Natural killer cell (primary cell): ENCODE measurements around the gene JPH3. TPM values are rescaled to one million over a fixed set of nuclear protein-coding genes. Genes with fewer than 3 reads are reported as not detected.

Experiments
- ATAC-seq, 3 donors: fragments of 150-1000 bp in 2 of 3; fragments of 200-7000 bp in 1 of 3; cut with Tn5 transposase; 1 replicate in 1 of 3; 2 replicates in 2 of 3; pipeline ENCODE4 v1.10.0; 2021; ENCODE audit warnings: mild to moderate bottlenecking in 2 of 3, moderate library complexity in 2 of 3
- DNase-seq, 2 donors: peaks; one replicate each; pipeline versions ENCODE4 v3.0.0 to v3.0.0-alpha.2; 2013 to 2021; ENCODE audit warnings: mixed read lengths in 1 of 2
- H3K27ac ChIP-seq: one replicate; pipeline ENCODE4 v1.5.1; 2013; ENCODE audit warnings: mild to moderate bottlenecking, low read length
- H3K27me3 ChIP-seq: one replicate; pipeline ENCODE4 v1.6.1; 2013; ENCODE audit warnings: low read length; ENCODE audit not compliant: control insufficient read depth, insufficient read depth
- H3K36me3 ChIP-seq: one replicate; pipeline ENCODE4 v1.6.1; 2013; ENCODE audit warnings: low read length; ENCODE audit not compliant: control insufficient read depth, insufficient read depth
- H3K4me1 ChIP-seq: one replicate; pipeline ENCODE4 v1.6.1; 2013; ENCODE audit warnings: low read length; ENCODE audit not compliant: control insufficient read depth, insufficient read depth
- H3K4me3 ChIP-seq: one replicate; pipeline ENCODE4 v1.5.1; 2013; ENCODE audit warnings: low read length
- H3K9me3 ChIP-seq: one replicate; pipeline ENCODE4 v1.6.1; 2013; ENCODE audit warnings: low read length; ENCODE audit not compliant: control insufficient read depth, insufficient read depth
- H3K27ac Mint-ChIP-seq, 2 donors: one replicate each; pipeline ENCODE4 v1.8.0; 2022; ENCODE audit warnings: mild to moderate bottlenecking in 2 of 2, mixed read lengths in 2 of 2, moderate library complexity in 1 of 2
- H3K27me3 Mint-ChIP-seq, 2 donors: one replicate each; pipeline ENCODE4 v1.8.0; 2022; ENCODE audit warnings: low read depth in 2 of 2, mixed read lengths in 2 of 2
- H3K36me3 Mint-ChIP-seq: one replicate; pipeline ENCODE4 v1.8.0; 2022; ENCODE audit warnings: mixed read lengths
- H3K4me1 Mint-ChIP-seq, 2 donors: one replicate each; pipeline ENCODE4 v1.8.0; 2022; ENCODE audit warnings: mixed read lengths in 2 of 2
- H3K4me3 Mint-ChIP-seq: one replicate; pipeline ENCODE4 v1.8.0; 2022; ENCODE audit warnings: mild to moderate bottlenecking, moderate library complexity, mixed read lengths
- H3K9me3 Mint-ChIP-seq, 2 donors: one replicate each; pipeline ENCODE4 v1.8.0; 2022; ENCODE audit warnings: mixed read lengths in 2 of 2
- CTCF ChIP-seq: fragments of 200-600 bp; IDR thresholded peaks from one replicate; pipeline ENCODE4 v1.8.0; 2022; ENCODE audit warnings: antibody characterized with exemption
- WGBS: methylation state at CpG from one replicate; pipeline ENCODE4 v1.1.7; 2013; ENCODE audit warnings: missing lambda C conversion rate; ENCODE audit not compliant: insufficient coverage; 5-methylcytosine and 5-hydroxymethylcytosine counted together
- intact Hi-C: fragments of 100-400 bp; cut with micrococcal nuclease; formaldehyde crosslinking; loops from one replicate; pipeline ENCODE4 v1.14.2; 2022
- total RNA-seq, 4 donors: library from RNA; stranded (reverse); fragments of 120-200 nt in 1 of 4; gene quantifications; one replicate each; pipeline versions ENCODE4 v1.2.3 to v1.2.4, GENCODE V29; 2013 to 2022

JPH3 gene
- total RNA-seq, 3 donors from 2014 or later (not counting 1 experiment from before 2014, with no cell fraction given) = not detected

GRCh38 chr16:87607223-87607622 is 4.9 kb downstream of the JPH3 start:
- WGBS = 86% methylated on average over 19 of the region's 19 CpGs
- intact Hi-C loops = no loop called here
- Histone ChIP-seq H3K4me1 (no peaks in the 10 kb centered on the region), H3K4me3 (no peak overlapping the region), H3K27me3 (peaks cover 23% of the 10 kb centered on the region), H3K36me3 (no peaks in the 10 kb centered on the region), H3K9me3 (no peaks in the 10 kb centered on the region), H3K27ac (no peak overlapping the region)
- DNase-seq (no peak), ATAC-seq (no peak)
- H3K4me1 Mint-ChIP-seq = peaks cover 0 to 4% of the 10 kb centered on the region in 2 donors
- H3K9me3 Mint-ChIP-seq = no peaks in the 10 kb centered on the region
- TF ChIP-seq CTCF = no peak
- no peaks in the 10 kb centered on the region for H3K36me3 Mint-ChIP-seq
- H3K27ac Mint-ChIP-seq = no peak overlapping the region
- H3K4me3 Mint-ChIP-seq = no peak overlapping the region
- peaks cover 26 to 44% of the 10 kb centered on the region in 2 donors for H3K27me3 Mint-ChIP-seq

- peaks cover 23% of the 10 kb centered on the region for H3K27me3 ChIP-seq
- H3K27ac Mint-ChIP-seq = no peak overlapping the region
These were observed 5.6 kb downstream of the JPH3 start for GRCh38 chr16:87607871-87608270.

GRCh38 chr16:87608400-87608985 is 6.2 kb downstream of the JPH3 start:
- TF ChIP-seq CTCF = no peak
- intact Hi-C loops = no loop called here
- Mint-ChIP-seq H3K9me3 (no peaks in the 10 kb centered on the region), H3K27ac (no peak overlapping the region), H3K36me3 (no peaks in the 10 kb centered on the region), H3K27me3 (peaks cover 26 to 39% of the 10 kb centered on the region in 2 donors), H3K4me3 (no peak overlapping the region), H3K4me1 (no peaks in the 10 kb centered on the region)
- 52% methylated on average over 20 of the region's 20 CpGs for WGBS
- DNase-seq = peak; percentile 44 to 55
- H3K27me3 ChIP-seq = peaks cover 17% of the 10 kb centered on the region
- no peak overlapping the region for H3K4me3 ChIP-seq
- no peak overlapping the region for H3K27ac ChIP-seq
- peak; percentile 40 to 63 (median 48) for ATAC-seq
- no peaks in the 10 kb centered on the region for H3K36me3 ChIP-seq
- no peaks in the 10 kb centered on the region for H3K9me3 ChIP-seq
- no peaks in the 10 kb centered on the region for H3K4me1 ChIP-seq

More at GRCh38 chr16:87607871-87608270, 5.6 kb downstream of the JPH3 start:
- no peaks in the 10 kb centered on the region for H3K36me3 Mint-ChIP-seq
- H3K9me3 ChIP-seq = no peaks in the 10 kb centered on the region
- no peak overlapping the region for H3K27ac ChIP-seq
- H3K9me3 Mint-ChIP-seq = no peaks in the 10 kb centered on the region
- H3K4me1 ChIP-seq = no peaks in the 10 kb centered on the region
- DNase-seq (no peak), ATAC-seq (no peak)
- intact Hi-C loops = no loop called here
- H3K4me3 ChIP-seq = no peak overlapping the region
- no peaks in the 10 kb centered on the region for H3K36me3 ChIP-seq
- peaks cover 26 to 44% of the 10 kb centered on the region in 2 donors for H3K27me3 Mint-ChIP-seq
- no peak overlapping the region for H3K4me3 Mint-ChIP-seq
- WGBS = 90% methylated on average over 12 of the region's 13 CpGs
- TF ChIP-seq CTCF = no peak
- H3K4me1 Mint-ChIP-seq = peaks cover 0 to 4% of the 10 kb centered on the region in 2 donors

- Histone ChIP-seq H3K4me3 (no peak overlapping the region), H3K36me3 (no peaks in the 10 kb centered on the region), H3K27ac (no peak overlapping the region), H3K9me3 (no peaks in the 10 kb centered on the region), H3K27me3 (peaks cover 8% of the 10 kb centered on the region), H3K4me1 (no peaks in the 10 kb centered on the region)
- 86% methylated on average over 9 of the region's 9 CpGs for WGBS
- intact Hi-C loops = no loop called here
- ATAC-seq = no peak
- H3K4me1 Mint-ChIP-seq = no peaks in the 10 kb centered on the region
- DNase-seq = no peak
- TF ChIP-seq CTCF = no peak
- no peaks in the 10 kb centered on the region for H3K9me3 Mint-ChIP-seq
- H3K27ac Mint-ChIP-seq = no peak overlapping the region
- peaks cover 18 to 32% of the 10 kb centered on the region in 2 donors for H3K27me3 Mint-ChIP-seq
- no peaks in the 10 kb centered on the region for H3K36me3 Mint-ChIP-seq
- H3K4me3 Mint-ChIP-seq = no peak overlapping the region
These were observed 7.7 kb downstream of the JPH3 start for GRCh38 chr16:87610026-87610425.
